Hematopoietic multipotent progenitor cell treated with erythropoietin and hydrocortisone succinate and interleukin-3 and kit ligand, for 8 days (in vitro differentiated cells): ENCODE results near the gene MRPL19.
"Not testable (repeated sequence)": the region's sequence is repeated elsewhere in the genome, so short reads cannot be mapped to it uniquely, and the experiment has no call there.

ENCODE experiments used
- DNase-seq: peaks from one replicate; pipeline ENCODE4 v3.0.0-alpha.2; 2015

The MRPL19 gene

GRCh38 chr2:75675908-75676307 lies 29.3 kb downstream of the MRPL19 start:
- DNase-seq: no peak

DNA sequence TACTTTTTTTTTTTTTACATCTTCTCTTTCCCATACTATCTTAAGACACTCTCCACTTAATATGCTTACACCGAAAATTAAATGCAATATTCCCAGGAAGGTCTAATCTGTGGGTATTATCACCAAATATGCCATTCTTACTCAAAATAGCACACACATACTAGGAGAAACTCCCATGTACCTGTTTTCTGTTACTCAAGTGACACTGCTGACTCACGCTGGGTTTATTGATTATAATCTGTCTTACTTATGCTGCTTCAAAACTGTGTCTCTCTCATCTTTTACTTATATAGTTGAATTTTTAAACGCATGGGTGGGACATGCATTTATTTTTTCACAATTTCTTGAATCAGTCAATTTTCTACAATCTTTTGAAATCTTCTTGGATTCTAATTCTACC lies 29.9 kb downstream of the MRPL19 start:
- DNase-seq: peak; percentile 20

GRCh38 chr2:75679556-75679955 lies 33.0 kb downstream of the MRPL19 start:
- DNase-seq: no peak

GRCh38 chr2:75680402-75680801 lies 33.8 kb downstream of the MRPL19 start:
- no peak for DNase-seq

- DNase-seq: not testable (repeated sequence)
These were observed 36.8 kb downstream of the MRPL19 start for GRCh38 chr2:75683430-75683829.

GRCh38 chr2:75688196-75688595 lies 41.6 kb downstream of the MRPL19 start:
- no peak for DNase-seq

- DNase-seq: no peak
These were observed 52.3 kb downstream of the MRPL19 start for GRCh38 chr2:75698918-75699317.

GRCh38 chr2:75702593-75702992 lies 56.0 kb downstream of the MRPL19 start:
- DNase-seq: no peak

DNA sequence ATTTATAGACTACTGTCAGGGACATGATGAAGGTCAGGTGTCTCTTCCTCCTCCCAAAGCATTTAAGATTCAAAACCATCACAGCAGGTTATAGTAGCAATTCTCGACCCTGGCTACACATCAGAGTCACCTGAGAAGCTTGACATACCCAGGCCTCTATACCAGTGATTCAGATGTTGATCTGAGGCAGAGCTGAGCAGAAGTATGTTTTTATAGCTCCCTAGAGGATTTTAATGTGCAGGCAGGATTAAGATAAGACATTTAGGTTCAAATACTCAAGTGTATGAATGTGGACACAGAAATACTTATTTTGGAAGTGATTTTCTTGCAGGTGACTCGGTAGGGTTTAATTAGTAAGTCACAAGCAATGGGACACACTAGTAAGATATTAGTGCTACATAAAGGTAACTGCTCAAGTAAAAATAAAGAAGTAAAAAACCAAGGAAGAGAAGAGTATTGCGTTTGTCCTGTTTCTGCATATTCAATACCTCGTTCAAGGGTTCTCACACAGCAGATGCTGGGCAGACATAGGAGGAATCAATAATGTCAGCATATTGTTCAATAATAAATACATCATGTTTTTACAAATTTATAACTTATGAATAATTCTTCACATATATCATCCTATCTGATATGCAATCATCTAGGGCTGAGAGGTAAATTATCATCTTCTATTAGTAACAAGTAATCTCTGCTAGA lies 57.2 kb downstream of the MRPL19 start:
- DNase-seq: no peak

- no peak for DNase-seq
These were observed 59.3 kb downstream of the MRPL19 start for GRCh38 chr2:75705921-75706320.

DNA sequence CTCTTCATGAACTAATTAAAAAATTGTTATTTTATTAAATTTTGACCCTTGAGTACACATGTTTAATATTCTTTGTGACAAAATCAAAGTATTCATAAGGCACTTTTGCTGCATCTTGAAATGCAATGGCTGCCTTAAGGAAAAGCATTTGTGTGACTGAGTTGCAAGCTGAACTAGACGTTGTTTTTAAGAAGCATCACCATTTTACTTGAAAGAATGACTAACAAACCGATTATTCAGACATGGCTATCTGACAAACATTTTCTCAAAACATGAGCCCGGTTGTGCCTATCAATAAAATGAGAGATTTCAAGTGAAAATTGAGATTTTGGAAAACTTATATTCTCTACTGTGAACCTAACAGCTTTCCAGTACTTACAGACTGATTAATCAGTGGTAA lies 61.3 kb downstream of the MRPL19 start:
- no peak for DNase-seq

GRCh38 chr2:75709297-75709696 lies 62.7 kb downstream of the MRPL19 start:
- DNase-seq: peak; percentile 21

GRCh38 chr2:75710220-75710576 lies 63.6 kb downstream of the MRPL19 start:
- DNase-seq: peak; percentile 72

- DNase-seq: peak; percentile 89
These were observed 64.1 kb downstream of the MRPL19 start, which contains the start of gene GCFC2 for GRCh38 chr2:75710577-75711253. GCFC2 (minus strand) TSS chr2:75710915; CDS start chr2:75710855, 60 bp downstream.

DNA sequence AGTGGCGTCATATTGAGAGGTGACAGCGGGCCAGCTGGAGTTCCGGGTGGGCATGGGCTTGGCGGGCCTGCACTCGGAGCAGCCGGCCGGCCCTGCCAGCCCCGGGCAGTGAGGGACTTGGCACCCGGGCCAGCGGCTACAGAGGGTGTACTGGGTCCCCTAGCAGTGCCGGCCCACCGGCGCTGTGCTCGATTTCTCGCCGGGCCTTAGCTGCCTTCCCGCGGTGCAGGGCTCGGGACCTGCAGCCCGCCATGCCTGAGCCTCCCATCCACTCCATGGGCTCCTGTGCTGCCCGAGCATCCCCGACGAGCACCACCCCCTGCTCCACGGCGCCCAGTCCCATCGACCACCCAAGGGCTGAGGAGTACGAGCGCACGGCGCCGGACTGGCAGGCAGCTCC lies 65.0 kb downstream of the MRPL19 start:
- not testable (repeated sequence) for DNase-seq

- DNase-seq: peak; percentile 8
These were observed 69.8 kb downstream of the MRPL19 start for GRCh38 chr2:75716406-75716805.

DNA sequence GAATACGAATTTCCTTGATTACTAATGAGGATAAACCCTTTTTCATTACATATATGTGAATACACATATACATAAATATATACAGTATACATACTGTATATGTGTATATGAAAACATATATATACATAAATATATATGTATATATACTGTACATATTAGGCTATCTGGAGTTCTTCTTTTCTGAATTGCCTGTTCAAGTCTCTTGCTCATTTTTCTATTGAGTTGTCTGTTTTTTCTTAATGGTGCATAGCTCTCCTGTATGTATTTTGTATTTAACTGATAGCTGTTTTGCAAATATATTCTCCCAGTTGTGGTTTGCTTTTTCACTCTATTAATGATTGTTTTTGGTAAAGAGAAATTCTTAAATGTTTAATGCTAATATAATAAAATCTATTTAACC lies 73.0 kb downstream of the MRPL19 start:
- no peak for DNase-seq

- no peak for DNase-seq
These were observed 73.9 kb downstream of the MRPL19 start for GRCh38 chr2:75720525-75720924.

GRCh38 chr2:75722687-75723086 lies 76.1 kb downstream of the MRPL19 start:
- no peak for DNase-seq

- DNase-seq: no peak
These were observed 82.2 kb downstream of the MRPL19 start for GRCh38 chr2:75728614-75729419.

GRCh38 chr2:75729861-75730260 lies 83.3 kb downstream of the MRPL19 start:
- DNase-seq: no peak

GRCh38 chr2:75736276-75736675 lies 89.7 kb downstream of the MRPL19 start:
- DNase-seq: no peak

DNA sequence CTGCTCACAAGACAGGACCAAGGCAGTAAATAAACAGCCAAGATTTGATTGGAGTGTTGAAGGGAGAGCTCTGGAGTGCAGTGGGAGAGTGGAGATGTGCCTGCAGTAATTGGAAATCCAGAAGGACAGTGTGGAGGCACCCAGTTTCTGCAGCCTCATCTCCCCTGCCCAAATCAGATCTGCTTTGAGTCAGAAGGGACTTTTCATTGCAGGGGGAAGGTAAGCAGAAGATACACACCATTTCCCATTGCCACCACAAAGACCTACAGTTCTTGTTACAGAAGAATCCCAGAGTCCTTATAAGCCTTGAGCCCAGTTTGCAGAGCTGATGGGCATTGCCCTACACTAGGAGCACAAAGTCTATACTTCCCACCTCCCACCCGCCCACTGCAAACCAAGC lies 91.4 kb downstream of the MRPL19 start:
- DNase-seq: no peak
